SK-N-MC (cell line): ENCODE results near the gene MAMSTR.

Experiments used
- EZH2 ChIP-seq: fragments of 200-600 bp; sonication (generic); IDR thresholded peaks from one replicate; pipeline ENCODE4 v1.6.1; 2017; ENCODE audit warnings: antibody characterized with exemption
- POLR2AphosphoS5 ChIP-seq: IDR thresholded peaks from 2 replicates; pipeline ENCODE4 v1.6.1; 2012; ENCODE audit warnings: mild to moderate bottlenecking, low read depth, low read length, borderline replicate concordance

DNA sequence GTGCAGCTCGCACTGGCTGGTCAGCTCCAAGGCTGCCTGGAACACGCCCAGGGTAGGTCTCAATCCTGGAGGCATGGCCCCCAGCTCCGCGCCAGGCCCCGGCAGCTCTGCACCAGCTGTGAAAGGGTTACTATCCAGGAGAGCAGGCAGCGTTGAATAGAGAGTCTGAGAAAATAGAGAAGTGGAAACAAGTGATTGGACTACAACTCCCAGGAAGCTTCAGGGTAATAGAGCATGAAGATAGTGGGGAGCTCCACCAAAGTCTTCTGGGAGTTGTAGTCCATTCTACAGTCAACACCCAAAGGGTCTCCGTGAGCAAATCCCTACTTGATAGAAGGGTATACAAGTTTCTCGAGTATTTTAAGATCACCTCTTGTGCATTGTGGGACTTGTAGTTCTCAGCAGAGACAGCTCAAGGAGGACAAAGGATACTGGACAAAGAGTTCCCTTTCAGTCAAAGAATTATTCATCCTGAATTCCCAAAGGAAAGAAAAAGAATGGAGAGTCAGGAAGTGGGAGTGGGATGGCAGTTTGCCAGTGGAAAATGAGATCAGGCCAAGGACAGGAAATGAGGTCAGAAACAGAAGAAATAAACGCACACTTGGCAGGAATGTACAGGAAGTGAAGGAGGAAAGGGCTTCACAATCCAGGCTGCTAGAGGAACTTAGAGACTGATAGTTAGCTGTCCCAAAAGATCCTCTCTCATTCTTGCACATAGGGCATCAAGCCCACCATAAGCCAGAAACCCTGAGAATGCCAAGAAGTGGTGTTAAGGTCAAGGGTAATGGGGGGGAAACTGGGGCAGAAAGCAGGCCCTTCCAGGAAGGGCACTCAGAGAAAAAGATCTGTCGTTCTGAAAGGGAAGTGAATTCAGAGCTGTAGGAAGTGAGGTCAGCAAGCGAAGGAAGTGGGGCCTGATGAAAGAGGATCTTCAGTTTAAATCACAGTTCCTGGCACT lies 5.5 kb upstream of the MAMSTR start:
- TF ChIP-seq EZH2 = no peak
- no peak for TF ChIP-seq POLR2AphosphoS5
